Endothelial cell (in vitro differentiated cells): Measurements from ENCODE around the gene PYGM. TPM values are rescaled to one million over a fixed set of nuclear protein-coding genes. Genes with fewer than 3 reads are reported as not detected.

Experiments used
- DNase-seq: peaks from one replicate; pipeline ENCODE4 v3.0.0; 2021; ENCODE audit warnings: low spot score
- H3K27ac Mint-ChIP-seq: one replicate; pipeline ENCODE4 v1.8.0; 2021; ENCODE audit warnings: mixed read lengths, inconsistent platforms; ENCODE audit not compliant: unreplicated experiment
- H3K27me3 Mint-ChIP-seq: one replicate; pipeline ENCODE4 v1.8.0; 2021; ENCODE audit warnings: mild to moderate bottlenecking, moderate library complexity, mixed read lengths, inconsistent platforms; ENCODE audit not compliant: unreplicated experiment
- H3K36me3 Mint-ChIP-seq: one replicate; pipeline ENCODE4 v1.8.0; 2021; ENCODE audit warnings: mild to moderate bottlenecking, low read depth, mixed read lengths, inconsistent platforms; ENCODE audit not compliant: unreplicated experiment
- H3K4me1 Mint-ChIP-seq: one replicate; pipeline ENCODE4 v1.8.0; 2021; ENCODE audit warnings: mild to moderate bottlenecking, mixed read lengths, inconsistent platforms; ENCODE audit not compliant: unreplicated experiment
- H3K4me3 Mint-ChIP-seq: one replicate; pipeline ENCODE4 v1.8.0; 2021; ENCODE audit warnings: mild to moderate bottlenecking, mixed read lengths, inconsistent platforms; ENCODE audit not compliant: unreplicated experiment
- H3K9me3 Mint-ChIP-seq: one replicate; pipeline ENCODE4 v1.8.0; 2021; ENCODE audit warnings: mixed read lengths, inconsistent platforms; ENCODE audit not compliant: unreplicated experiment
- total RNA-seq: library from RNA; stranded (reverse); fragmentation: NEBNext Ultra II Directional; extraction: Animal tissue kit (Norgen Biotek cat#: 25700); gene quantifications from one replicate; pipeline ENCODE4 v1.2.1, GENCODE V29; 2021; ENCODE audit not compliant: unreplicated experiment
- TF ChIP-seq, protein P1 (sequence below): fragments of 200-600 bp; sonication (generic); IDR thresholded peaks from one replicate; pipeline ENCODE4 v1.5.0; 2021; ENCODE audit warnings: antibody characterized with exemption; ENCODE audit not compliant: unreplicated experiment

PYGM gene
- total RNA-seq, 1 donor from 2014 or later = 0.26 TPM

DNA sequence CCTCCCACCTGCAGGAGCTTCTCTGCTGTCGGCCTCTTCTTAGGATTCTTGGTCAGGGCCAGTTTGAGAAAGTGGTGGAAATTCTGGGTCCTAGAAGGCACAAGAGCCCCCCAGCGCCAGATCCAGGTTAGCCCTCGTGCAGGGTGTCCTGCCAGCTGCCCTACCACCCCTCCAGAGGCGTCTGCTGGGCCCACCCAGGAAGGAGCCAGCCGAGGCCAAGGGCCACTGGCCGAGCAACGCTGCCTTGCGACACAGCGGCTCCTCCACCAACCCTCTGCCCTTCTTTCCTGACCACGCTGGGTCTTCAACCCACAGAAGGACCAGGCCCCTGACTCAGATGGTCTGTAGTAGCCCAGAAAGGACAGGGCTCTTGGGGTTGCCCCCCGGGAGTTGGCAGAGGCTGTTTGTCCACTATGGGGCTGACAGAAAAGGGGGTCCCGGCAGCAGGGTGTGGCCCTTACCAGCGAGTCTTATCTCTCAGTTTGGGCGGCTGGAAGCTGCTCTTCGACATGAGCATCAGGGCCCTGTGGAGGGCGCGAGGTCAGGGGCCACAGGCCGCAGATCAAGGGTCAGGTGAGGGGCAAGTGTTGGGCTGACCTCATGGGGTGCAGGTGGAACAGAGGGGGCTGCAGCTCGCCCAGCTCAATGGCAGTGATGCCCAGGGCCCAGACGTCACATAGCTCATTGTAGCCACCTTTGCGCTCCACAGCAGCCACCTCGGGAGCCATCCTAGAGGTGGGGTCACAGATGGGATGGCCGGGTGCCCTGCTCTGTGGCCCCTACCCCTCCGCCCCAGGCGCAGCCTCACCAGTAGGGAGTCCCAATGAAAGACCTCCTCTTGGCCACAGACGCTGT is 40.8 kb upstream of the PYGM start:
- H3K4me1 Mint-ChIP-seq = peaks cover 36% of the 10 kb centered on the region
- H3K4me3 Mint-ChIP-seq = peak overlapping the region; percentile 90
- peaks cover 14% of the 10 kb centered on the region for H3K27me3 Mint-ChIP-seq
- peaks cover 25% of the 10 kb centered on the region for H3K36me3 Mint-ChIP-seq
- H3K9me3 Mint-ChIP-seq = no peaks in the 10 kb centered on the region
- no peak for DNase-seq
- TF ChIP-seq, protein P1, sequence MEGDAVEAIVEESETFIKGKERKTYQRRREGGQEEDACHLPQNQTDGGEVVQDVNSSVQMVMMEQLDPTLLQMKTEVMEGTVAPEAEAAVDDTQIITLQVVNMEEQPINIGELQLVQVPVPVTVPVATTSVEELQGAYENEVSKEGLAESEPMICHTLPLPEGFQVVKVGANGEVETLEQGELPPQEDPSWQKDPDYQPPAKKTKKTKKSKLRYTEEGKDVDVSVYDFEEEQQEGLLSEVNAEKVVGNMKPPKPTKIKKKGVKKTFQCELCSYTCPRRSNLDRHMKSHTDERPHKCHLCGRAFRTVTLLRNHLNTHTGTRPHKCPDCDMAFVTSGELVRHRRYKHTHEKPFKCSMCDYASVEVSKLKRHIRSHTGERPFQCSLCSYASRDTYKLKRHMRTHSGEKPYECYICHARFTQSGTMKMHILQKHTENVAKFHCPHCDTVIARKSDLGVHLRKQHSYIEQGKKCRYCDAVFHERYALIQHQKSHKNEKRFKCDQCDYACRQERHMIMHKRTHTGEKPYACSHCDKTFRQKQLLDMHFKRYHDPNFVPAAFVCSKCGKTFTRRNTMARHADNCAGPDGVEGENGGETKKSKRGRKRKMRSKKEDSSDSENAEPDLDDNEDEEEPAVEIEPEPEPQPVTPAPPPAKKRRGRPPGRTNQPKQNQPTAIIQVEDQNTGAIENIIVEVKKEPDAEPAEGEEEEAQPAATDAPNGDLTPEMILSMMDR = no peak
- H3K27ac Mint-ChIP-seq = peak overlapping the region; percentile 61

DNA sequence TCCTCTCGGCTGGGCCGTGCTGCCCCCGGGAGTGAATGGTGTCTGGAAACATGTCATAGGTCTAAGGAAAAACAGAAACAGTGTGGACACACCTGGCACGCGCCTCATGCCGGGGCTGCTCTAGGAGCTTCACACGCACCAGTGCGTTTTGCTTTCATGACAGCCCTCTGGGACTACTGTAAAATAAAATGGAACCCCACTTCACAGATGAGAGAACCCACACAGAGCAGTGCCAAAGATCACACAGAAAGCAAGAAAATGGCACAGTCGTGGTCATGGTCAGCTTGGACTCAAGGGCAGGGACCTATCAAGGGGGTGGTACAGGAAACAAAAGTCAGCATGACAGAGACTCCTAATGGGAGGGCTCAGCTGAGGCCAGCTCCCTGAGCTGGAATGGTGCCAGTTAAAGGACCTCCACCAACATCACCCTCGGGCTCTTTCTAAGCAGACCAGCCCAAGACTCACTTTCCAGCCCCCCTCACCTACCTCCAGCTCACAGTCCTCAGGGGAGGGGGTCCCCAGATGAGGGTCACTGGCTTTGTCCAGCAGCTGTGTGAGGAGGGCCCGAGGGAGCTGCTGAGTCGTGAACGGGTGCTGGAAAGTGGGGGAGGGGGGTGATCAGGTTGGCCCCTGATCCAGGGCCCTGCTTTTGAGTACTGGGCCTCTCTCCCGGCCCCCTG is 40.0 kb upstream of the PYGM start:
- H3K36me3 Mint-ChIP-seq = peaks cover 25% of the 10 kb centered on the region
- peak overlapping the region; percentile 83 for H3K4me3 Mint-ChIP-seq
- H3K9me3 Mint-ChIP-seq = no peaks in the 10 kb centered on the region
- H3K4me1 Mint-ChIP-seq = peaks cover 40% of the 10 kb centered on the region
- peaks cover 17% of the 10 kb centered on the region for H3K27me3 Mint-ChIP-seq
- no peak for DNase-seq
- TF ChIP-seq, protein P1 = no peak
- H3K27ac Mint-ChIP-seq = peak overlapping the region; percentile 66

DNA sequence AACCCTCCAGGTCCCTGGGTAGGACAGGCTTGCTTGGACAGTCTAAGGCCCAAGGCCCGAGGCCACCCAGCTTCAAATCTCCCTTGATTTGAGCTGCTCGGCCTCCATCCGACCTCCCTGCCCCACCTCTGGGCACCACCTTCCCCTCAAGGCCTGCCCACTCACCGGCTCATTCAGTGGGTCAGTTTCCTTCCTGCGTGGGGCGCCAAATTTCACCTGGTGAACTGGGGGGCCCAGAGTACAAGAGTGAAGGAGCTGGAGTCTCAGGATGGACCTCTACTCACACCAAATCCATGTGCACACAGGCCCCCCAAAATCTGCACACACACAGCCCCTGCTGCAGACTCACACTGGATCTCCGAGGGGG is 39.5 kb upstream of the PYGM start:
- H3K4me1 Mint-ChIP-seq = peaks cover 45% of the 10 kb centered on the region
- TF ChIP-seq, protein P1 = no peak
- no peak for DNase-seq
- peak overlapping the region; percentile 83 for H3K4me3 Mint-ChIP-seq
- H3K27me3 Mint-ChIP-seq = peaks cover 17% of the 10 kb centered on the region
- H3K36me3 Mint-ChIP-seq = peaks cover 29% of the 10 kb centered on the region
- no peak overlapping the region for H3K27ac Mint-ChIP-seq
- no peaks in the 10 kb centered on the region for H3K9me3 Mint-ChIP-seq

DNA sequence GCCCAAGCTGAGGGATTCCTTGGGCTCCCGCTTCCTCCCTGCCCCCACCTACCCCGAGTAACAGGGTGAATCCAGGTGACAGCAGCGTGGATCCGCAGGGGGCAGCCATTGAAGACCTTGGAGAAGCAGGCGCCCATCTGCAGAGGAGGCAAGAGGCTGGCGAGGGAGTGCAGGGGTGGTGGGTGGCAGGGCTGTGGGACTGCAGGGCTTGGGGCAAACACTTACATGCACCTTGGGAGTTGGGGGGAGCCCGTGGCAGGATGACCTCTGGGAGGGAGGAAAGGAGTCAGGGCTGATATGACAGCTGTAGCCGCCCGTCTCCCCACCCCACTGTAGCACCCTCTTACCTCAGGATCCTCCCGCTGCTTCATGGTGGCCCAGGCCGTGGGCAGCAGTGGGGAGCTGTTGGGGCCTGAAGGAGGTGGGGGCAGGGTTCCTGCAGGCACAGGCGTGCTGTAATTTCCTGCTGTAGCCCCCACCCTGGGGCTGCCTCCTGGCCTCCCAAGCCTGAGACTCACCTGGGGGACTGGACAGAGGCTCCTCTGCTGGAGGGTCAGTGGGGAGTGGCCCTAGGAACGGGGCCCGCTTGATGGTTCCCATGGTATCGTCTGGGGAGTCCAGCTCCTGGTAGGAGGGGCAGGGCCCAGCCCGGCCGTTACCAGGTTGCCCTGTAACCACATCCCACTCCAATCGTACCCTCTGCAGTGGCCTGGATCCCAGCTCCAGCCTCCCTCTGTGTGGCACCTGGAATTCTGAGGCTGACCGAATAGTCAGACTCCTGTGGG is 37.2 kb upstream of the PYGM start:
- TF ChIP-seq, protein P1 = no peak
- peaks cover 26% of the 10 kb centered on the region for H3K36me3 Mint-ChIP-seq
- no peak overlapping the region for H3K27ac Mint-ChIP-seq
- peaks cover 22% of the 10 kb centered on the region for H3K27me3 Mint-ChIP-seq
- H3K9me3 Mint-ChIP-seq = no peaks in the 10 kb centered on the region
- H3K4me1 Mint-ChIP-seq = peaks cover 51% of the 10 kb centered on the region
- no peak for DNase-seq
- H3K4me3 Mint-ChIP-seq = no peak overlapping the region
